Panc1 (cell line): Measurements from ENCODE around the gene BRAF. TPM values are rescaled to one million over a fixed set of nuclear protein-coding genes. Genes with fewer than 3 reads are reported as not detected.
"Not testable (repeated sequence)": the region's sequence is repeated elsewhere in the genome, so short reads cannot be mapped to it uniquely, and the experiment has no call there.

Experiments
- ATAC-seq: fragments of 200-7000 bp; cut with Tn5 transposase; 2 replicates; pipeline ENCODE4 v1.9.1; 2020; ENCODE audit warnings: mild to moderate bottlenecking, moderate library complexity
- BruUV-seq: library from RNA; stranded (reverse); fragments of 400-500 nt; replicated peaks from 2 replicates; lab custom pipeline; 2021; lab: Mats Ljungman, UMichigan
- CTCF ChIA-PET: fragments of 300-600 bp; sonication (Branson Sonifier 250); formaldehyde crosslinking; loops from one replicate; lab custom pipeline; 2022; ENCODE audit warnings: antibody characterized with exemption; lab: Charles Lee
- POLR2A ChIA-PET: fragments of 300-600 bp; sonication (Branson Sonifier 250); formaldehyde crosslinking; loops from one replicate; lab custom pipeline; 2022; ENCODE audit warnings: antibody characterized with exemption; lab: Charles Lee
- DNase-seq: peaks from one replicate; pipeline ENCODE4 v3.0.0-alpha.2; 2010; ENCODE audit warnings: low read depth, low spot score
- H3K27ac ChIP-seq: 2 replicates; pipeline ENCODE4 v1.5.1; 2011; ENCODE audit warnings: mild to moderate bottlenecking, low read length, inconsistent platforms
- H3K27me3 ChIP-seq: fragments of 200-500 bp; sonication (Bioruptor generic); 2 replicates; pipeline ENCODE4 v1.6.0; 2014; ENCODE audit warnings: low read length, inconsistent platforms; ENCODE audit not compliant: control insufficient read depth, insufficient read depth
- H3K36me3 ChIP-seq: fragments of 200-500 bp; sonication (Bioruptor generic); 2 replicates; pipeline ENCODE4 v1.5.1; 2014; ENCODE audit warnings: inconsistent platforms, mild to moderate bottlenecking, low read length, moderate library complexity; ENCODE audit not compliant: control insufficient read depth, insufficient read depth
- H3K4me1 ChIP-seq: 2 replicates; pipeline ENCODE4 v1.5.1; 2011; ENCODE audit warnings: inconsistent platforms, mild to moderate bottlenecking, low read length, moderate library complexity; ENCODE audit not compliant: control insufficient read depth, insufficient read depth
- H3K4me3 ChIP-seq, 2 experiments: 2 replicates each; pipeline ENCODE4 v1.5.1; 2011 to 2012; ENCODE audit warnings: low read depth in 2 of 2, low read length in 2 of 2, mild to moderate bottlenecking in 2 of 2, inconsistent platforms in 1 of 2, moderate library complexity in 1 of 2
- H3K9me3 ChIP-seq: fragments of 200-500 bp; sonication (Bioruptor generic); 2 replicates; pipeline ENCODE4 v1.5.1; 2014; ENCODE audit warnings: low read depth, mild to moderate bottlenecking, inconsistent platforms, low read length, moderate library complexity; ENCODE audit not compliant: control insufficient read depth, insufficient read depth
- POLR2AphosphoS5 ChIP-seq: IDR thresholded peaks from 2 replicates; pipeline ENCODE4 v1.6.1; 2012; ENCODE audit warnings: mild to moderate bottlenecking, low read depth, low read length, moderate library complexity
- SIN3A ChIP-seq: IDR thresholded peaks from 2 replicates; pipeline ENCODE4 v1.6.1; 2012; ENCODE audit warnings: low read depth, mild to moderate bottlenecking, low read length, moderate library complexity, borderline replicate concordance; ENCODE audit not compliant: insufficient read depth
- TCF7L2 ChIP-seq: IDR thresholded peaks from 2 replicates; pipeline ENCODE4 v1.6.1; 2011; ENCODE audit warnings: mild to moderate bottlenecking, low read depth, low read length, inconsistent platforms
- in situ Hi-C: cut with HindIII; loops from 2 replicates; pipeline ENCODE4 v1.10.0; 2016; ENCODE audit warnings: low sequenced_read_pairs, low pct_unique_long_range_greater_than_20kb
- intact Hi-C: fragments of 100-400 bp; cut with micrococcal nuclease; formaldehyde crosslinking; loops from one replicate; pipeline ENCODE4 v1.10.0; 2022; ENCODE audit not compliant: unreplicated experiment
- total RNA-seq: library from RNA; stranded (reverse); gene quantifications from one replicate; pipeline ENCODE4 v1.2.1, GENCODE V29; 2021; ENCODE audit not compliant: unreplicated experiment
- TF ChIP-seq, protein P1 (sequence below): fragments of 450-650 bp; IDR thresholded peaks from 2 replicates; pipeline ENCODE4 v1.5.1; 2017; ENCODE audit warnings: mild to moderate bottlenecking
- TF ChIP-seq, protein P2 (sequence below), 2 experiments: IDR thresholded peaks; 2 replicates each; pipeline ENCODE4 v1.6.1; 2011 to 2012; ENCODE audit warnings: low read depth in 2 of 2, control low read depth in 1 of 2, low read length in 1 of 2, mild to moderate bottlenecking in 1 of 2, moderate library complexity in 1 of 2; ENCODE audit not compliant: insufficient read depth in 1 of 2

The BRAF gene
- total RNA-seq, 1 experiment from 2014 or later, result 26.3 TPM

DNA sequence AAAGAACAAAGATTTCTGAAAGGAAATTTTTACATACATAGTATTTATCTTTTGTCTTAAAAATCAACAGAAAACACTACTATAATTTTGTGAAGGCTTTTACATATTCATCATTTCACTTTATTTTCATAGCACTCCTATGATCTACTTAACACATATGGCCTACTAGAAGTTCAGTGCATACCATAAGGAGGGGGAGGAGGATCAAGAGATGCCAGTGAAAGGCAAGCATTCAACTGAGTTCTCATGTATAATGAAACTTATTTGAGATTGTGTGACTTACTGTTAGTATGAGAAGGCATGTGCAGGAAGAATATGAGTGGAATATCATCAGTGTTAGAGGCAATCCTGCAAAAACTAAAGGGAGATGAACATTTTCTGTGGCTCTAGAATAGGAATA, 10.6 kb downstream of the BRAF start:
- H3K27me3 ChIP-seq, result no peaks in the 10 kb centered on the region
- DNase-seq (no peak), ATAC-seq (no peak)
- no peak overlapping the region for H3K27ac ChIP-seq
- no peaks in the 10 kb centered on the region for H3K36me3 ChIP-seq
- ChIA-PET POLR2A (no interaction called here), CTCF (no interaction called here)
- H3K4me1 ChIP-seq, result no peaks in the 10 kb centered on the region
- H3K9me3 ChIP-seq, result no peaks in the 10 kb centered on the region
- in situ Hi-C loops (no loop called here), intact Hi-C loops (no loop called here)
- no peak overlapping the region for H3K4me3 ChIP-seq
- TF ChIP-seq SIN3A (no peak), TCF7L2 (no peak), POLR2AphosphoS5 (no peak)
- TF ChIP-seq, protein P1, sequence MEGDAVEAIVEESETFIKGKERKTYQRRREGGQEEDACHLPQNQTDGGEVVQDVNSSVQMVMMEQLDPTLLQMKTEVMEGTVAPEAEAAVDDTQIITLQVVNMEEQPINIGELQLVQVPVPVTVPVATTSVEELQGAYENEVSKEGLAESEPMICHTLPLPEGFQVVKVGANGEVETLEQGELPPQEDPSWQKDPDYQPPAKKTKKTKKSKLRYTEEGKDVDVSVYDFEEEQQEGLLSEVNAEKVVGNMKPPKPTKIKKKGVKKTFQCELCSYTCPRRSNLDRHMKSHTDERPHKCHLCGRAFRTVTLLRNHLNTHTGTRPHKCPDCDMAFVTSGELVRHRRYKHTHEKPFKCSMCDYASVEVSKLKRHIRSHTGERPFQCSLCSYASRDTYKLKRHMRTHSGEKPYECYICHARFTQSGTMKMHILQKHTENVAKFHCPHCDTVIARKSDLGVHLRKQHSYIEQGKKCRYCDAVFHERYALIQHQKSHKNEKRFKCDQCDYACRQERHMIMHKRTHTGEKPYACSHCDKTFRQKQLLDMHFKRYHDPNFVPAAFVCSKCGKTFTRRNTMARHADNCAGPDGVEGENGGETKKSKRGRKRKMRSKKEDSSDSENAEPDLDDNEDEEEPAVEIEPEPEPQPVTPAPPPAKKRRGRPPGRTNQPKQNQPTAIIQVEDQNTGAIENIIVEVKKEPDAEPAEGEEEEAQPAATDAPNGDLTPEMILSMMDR, result no peak
- TF ChIP-seq, protein P2, sequence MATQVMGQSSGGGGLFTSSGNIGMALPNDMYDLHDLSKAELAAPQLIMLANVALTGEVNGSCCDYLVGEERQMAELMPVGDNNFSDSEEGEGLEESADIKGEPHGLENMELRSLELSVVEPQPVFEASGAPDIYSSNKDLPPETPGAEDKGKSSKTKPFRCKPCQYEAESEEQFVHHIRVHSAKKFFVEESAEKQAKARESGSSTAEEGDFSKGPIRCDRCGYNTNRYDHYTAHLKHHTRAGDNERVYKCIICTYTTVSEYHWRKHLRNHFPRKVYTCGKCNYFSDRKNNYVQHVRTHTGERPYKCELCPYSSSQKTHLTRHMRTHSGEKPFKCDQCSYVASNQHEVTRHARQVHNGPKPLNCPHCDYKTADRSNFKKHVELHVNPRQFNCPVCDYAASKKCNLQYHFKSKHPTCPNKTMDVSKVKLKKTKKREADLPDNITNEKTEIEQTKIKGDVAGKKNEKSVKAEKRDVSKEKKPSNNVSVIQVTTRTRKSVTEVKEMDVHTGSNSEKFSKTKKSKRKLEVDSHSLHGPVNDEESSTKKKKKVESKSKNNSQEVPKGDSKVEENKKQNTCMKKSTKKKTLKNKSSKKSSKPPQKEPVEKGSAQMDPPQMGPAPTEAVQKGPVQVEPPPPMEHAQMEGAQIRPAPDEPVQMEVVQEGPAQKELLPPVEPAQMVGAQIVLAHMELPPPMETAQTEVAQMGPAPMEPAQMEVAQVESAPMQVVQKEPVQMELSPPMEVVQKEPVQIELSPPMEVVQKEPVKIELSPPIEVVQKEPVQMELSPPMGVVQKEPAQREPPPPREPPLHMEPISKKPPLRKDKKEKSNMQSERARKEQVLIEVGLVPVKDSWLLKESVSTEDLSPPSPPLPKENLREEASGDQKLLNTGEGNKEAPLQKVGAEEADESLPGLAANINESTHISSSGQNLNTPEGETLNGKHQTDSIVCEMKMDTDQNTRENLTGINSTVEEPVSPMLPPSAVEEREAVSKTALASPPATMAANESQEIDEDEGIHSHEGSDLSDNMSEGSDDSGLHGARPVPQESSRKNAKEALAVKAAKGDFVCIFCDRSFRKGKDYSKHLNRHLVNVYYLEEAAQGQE (IDR thresholded peaks at IDR 0.05; ENCODE audit: insufficient read depth in 1 of 2, low read depth in 2 of 2, low read length in 1 of 2), result no peak
- BruUV-seq, result no TSS peak

DNA sequence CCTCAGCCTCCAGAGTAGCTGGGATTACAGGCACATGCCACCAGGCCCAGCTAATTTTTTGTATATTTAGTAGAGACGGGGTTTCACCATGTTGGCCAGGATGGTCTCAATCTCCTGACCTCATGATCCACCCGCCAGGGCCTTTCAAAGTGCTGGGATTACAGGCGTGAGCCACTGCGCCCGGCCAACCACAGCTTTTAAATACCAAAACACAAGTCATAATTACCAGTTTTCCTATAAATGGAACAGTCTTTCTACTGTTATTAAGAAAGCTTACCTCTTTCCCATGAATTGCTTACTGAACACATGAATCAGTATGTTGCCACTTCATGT, 11.2 kb downstream of the BRAF start:
- in situ Hi-C loops, POLR2A ChIA-PET, H3K27me3 ChIP-seq, DNase-seq, H3K4me3 ChIP-seq, H3K4me1 ChIP-seq, H3K36me3 ChIP-seq, intact Hi-C loops, ATAC-seq, H3K27ac ChIP-seq, H3K9me3 ChIP-seq, BruUV-seq: not testable (repeated sequence)
- CTCF ChIA-PET, result interaction anchor here (0.6 kb wide), 1 partner anchor 70 kb away, joined by 4 read pairs; no protein-coding TSS in a partner anchor

DNA sequence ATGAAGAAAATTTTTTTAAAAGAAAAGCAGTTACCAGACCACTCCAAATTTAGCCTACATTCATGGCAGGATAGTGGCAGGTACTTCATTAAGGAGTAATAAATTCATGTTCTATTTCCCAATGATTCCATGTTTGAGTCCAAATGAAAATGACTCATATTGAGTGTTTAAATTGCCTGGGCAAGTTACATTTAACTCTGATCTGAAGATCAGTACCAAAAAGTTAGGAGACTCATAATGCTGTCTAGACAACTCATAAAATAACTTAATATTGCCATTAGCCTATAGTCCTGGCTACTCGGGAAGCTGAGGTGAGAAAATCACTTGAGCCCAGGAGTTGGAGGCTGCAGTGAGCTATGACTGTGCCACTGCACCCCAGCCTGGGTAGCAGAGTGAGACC, 13.0 kb downstream of the BRAF start:
- Histone ChIP-seq H3K36me3 (no peaks in the 10 kb centered on the region), H3K4me1 (no peaks in the 10 kb centered on the region), H3K9me3 (no peaks in the 10 kb centered on the region), H3K27ac (no peak overlapping the region), H3K27me3 (no peaks in the 10 kb centered on the region), H3K4me3 (no peak overlapping the region)
- no peak for TF ChIP-seq SIN3A
- TF ChIP-seq, protein P1, result no peak
- no peak for TF ChIP-seq TCF7L2
- TF ChIP-seq POLR2AphosphoS5, result no peak
- TF ChIP-seq, protein P2 (IDR thresholded peaks at IDR 0.05; ENCODE audit: insufficient read depth in 1 of 2, low read depth in 2 of 2, low read length in 1 of 2), result no peak
- intact Hi-C loops (no loop called here), in situ Hi-C loops (no loop called here)
- DNase-seq, result no peak
- POLR2A ChIA-PET, result no interaction called here
- BruUV-seq, result no TSS peak
- CTCF ChIA-PET, result interaction anchor here (0.6 kb wide), 1 partner anchor 63 kb away, joined by 3 read pairs; no protein-coding TSS in a partner anchor
- ATAC-seq, result no peak
